ENCODE data around the gene CHCHD4. TPM values are rescaled to one million over a fixed set of nuclear protein-coding genes. Genes with fewer than 3 reads are reported as not detected.

Gene CHCHD4
- total and polyA plus RNA-seq, 2 experiments from 2014 or later = 31.1 to 39.2 TPM

DNA sequence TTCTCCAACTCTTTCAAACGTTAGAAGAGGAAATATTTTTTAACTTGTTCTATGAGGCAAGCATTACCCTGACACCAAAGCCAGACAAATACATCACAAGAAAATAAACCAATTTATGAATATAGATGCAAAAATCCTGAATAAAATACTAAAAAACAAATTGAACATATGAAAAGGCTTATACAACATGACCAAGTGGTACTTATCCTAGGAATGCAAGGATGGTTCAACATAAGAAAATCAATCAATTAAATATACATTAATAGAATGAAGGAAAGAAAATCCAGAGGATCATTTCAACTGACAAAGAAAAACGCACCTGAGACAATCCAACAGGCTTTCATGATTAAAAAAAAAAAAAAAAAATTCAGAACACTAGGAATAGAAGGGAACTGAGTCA, 36.6 kb upstream of the CHCHD4 start:
- peaks cover 2% of the 10 kb centered on the region for H3K27me3 Mint-ChIP-seq (ENCODE audit: insufficient read depth, low read depth, poor library complexity)
- Histone ChIP-seq H3K36me3 (ENCODE audit: insufficient read depth) (peaks cover 57% of the 10 kb centered on the region), H3K27me3 (ENCODE audit: insufficient read depth) (no peaks in the 10 kb centered on the region), H3K27ac (ENCODE audit: low read depth) (no peak overlapping the region), H3K9me2 (ENCODE audit: insufficient read depth) (no peaks in the 10 kb centered on the region), H2AFZ (no peak overlapping the region), H3K4me1 (ENCODE audit: insufficient read depth) (no peaks in the 10 kb centered on the region), H3K4me3 (no peak overlapping the region), H4K20me1 (replicated peaks; ENCODE audit: insufficient read depth) (0 out of 2 replicates have a peak, but pooled peaks cover 3% of the 10 kb centered on the region), H3F3A (replicated peaks; ENCODE audit: low read depth) (no peaks in the 10 kb centered on the region), H3K79me2 (replicated peaks; ENCODE audit: insufficient read depth) (0 out of 2 replicates have a peak, but pooled peaks cover 3% of the 10 kb centered on the region), H3K4me2 (no peak overlapping the region)
- no peak overlapping the region for H3K4me3 Mint-ChIP-seq
- no peak overlapping the region for H3K27ac Mint-ChIP-seq
- H3K36me3 Mint-ChIP-seq (ENCODE audit: low read depth) = peaks cover 93% of the 10 kb centered on the region
- H3K9me3 Mint-ChIP-seq = peaks cover 7% of the 10 kb centered on the region; the same call in 2 of the 3 replicates
- DNase-seq (ENCODE audit: low spot score) = no peak
- ATAC-seq = no peak
- no peaks in the 10 kb centered on the region for H3K4me1 Mint-ChIP-seq
- TF ChIP-seq ZNF114 (CRISPR knock-in tag; IDR thresholded peaks at IDR 0.05) (no peak), STAT1 (IDR thresholded peaks at IDR 0.05; ENCODE audit: unreplicated experiment) (no peak), EZH2 (IDR thresholded peaks at IDR 0.05; ENCODE audit: low read depth, unreplicated experiment) (no peak), JUNB (IDR thresholded peaks at IDR 0.05; ENCODE audit: unreplicated experiment) (no peak), CREB1 (CRISPR knock-in tag; IDR thresholded peaks at IDR 0.05; ENCODE audit: low read depth) (no peak), NANOG (IDR thresholded peaks at IDR 0.05; ENCODE audit: borderline replicate concordance) (no peak)
- TF ChIP-seq, protein P1, sequence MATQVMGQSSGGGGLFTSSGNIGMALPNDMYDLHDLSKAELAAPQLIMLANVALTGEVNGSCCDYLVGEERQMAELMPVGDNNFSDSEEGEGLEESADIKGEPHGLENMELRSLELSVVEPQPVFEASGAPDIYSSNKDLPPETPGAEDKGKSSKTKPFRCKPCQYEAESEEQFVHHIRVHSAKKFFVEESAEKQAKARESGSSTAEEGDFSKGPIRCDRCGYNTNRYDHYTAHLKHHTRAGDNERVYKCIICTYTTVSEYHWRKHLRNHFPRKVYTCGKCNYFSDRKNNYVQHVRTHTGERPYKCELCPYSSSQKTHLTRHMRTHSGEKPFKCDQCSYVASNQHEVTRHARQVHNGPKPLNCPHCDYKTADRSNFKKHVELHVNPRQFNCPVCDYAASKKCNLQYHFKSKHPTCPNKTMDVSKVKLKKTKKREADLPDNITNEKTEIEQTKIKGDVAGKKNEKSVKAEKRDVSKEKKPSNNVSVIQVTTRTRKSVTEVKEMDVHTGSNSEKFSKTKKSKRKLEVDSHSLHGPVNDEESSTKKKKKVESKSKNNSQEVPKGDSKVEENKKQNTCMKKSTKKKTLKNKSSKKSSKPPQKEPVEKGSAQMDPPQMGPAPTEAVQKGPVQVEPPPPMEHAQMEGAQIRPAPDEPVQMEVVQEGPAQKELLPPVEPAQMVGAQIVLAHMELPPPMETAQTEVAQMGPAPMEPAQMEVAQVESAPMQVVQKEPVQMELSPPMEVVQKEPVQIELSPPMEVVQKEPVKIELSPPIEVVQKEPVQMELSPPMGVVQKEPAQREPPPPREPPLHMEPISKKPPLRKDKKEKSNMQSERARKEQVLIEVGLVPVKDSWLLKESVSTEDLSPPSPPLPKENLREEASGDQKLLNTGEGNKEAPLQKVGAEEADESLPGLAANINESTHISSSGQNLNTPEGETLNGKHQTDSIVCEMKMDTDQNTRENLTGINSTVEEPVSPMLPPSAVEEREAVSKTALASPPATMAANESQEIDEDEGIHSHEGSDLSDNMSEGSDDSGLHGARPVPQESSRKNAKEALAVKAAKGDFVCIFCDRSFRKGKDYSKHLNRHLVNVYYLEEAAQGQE (IDR thresholded peaks at IDR 0.05; ENCODE audit: unreplicated experiment) = no peak
- TF ChIP-seq, protein P2, sequence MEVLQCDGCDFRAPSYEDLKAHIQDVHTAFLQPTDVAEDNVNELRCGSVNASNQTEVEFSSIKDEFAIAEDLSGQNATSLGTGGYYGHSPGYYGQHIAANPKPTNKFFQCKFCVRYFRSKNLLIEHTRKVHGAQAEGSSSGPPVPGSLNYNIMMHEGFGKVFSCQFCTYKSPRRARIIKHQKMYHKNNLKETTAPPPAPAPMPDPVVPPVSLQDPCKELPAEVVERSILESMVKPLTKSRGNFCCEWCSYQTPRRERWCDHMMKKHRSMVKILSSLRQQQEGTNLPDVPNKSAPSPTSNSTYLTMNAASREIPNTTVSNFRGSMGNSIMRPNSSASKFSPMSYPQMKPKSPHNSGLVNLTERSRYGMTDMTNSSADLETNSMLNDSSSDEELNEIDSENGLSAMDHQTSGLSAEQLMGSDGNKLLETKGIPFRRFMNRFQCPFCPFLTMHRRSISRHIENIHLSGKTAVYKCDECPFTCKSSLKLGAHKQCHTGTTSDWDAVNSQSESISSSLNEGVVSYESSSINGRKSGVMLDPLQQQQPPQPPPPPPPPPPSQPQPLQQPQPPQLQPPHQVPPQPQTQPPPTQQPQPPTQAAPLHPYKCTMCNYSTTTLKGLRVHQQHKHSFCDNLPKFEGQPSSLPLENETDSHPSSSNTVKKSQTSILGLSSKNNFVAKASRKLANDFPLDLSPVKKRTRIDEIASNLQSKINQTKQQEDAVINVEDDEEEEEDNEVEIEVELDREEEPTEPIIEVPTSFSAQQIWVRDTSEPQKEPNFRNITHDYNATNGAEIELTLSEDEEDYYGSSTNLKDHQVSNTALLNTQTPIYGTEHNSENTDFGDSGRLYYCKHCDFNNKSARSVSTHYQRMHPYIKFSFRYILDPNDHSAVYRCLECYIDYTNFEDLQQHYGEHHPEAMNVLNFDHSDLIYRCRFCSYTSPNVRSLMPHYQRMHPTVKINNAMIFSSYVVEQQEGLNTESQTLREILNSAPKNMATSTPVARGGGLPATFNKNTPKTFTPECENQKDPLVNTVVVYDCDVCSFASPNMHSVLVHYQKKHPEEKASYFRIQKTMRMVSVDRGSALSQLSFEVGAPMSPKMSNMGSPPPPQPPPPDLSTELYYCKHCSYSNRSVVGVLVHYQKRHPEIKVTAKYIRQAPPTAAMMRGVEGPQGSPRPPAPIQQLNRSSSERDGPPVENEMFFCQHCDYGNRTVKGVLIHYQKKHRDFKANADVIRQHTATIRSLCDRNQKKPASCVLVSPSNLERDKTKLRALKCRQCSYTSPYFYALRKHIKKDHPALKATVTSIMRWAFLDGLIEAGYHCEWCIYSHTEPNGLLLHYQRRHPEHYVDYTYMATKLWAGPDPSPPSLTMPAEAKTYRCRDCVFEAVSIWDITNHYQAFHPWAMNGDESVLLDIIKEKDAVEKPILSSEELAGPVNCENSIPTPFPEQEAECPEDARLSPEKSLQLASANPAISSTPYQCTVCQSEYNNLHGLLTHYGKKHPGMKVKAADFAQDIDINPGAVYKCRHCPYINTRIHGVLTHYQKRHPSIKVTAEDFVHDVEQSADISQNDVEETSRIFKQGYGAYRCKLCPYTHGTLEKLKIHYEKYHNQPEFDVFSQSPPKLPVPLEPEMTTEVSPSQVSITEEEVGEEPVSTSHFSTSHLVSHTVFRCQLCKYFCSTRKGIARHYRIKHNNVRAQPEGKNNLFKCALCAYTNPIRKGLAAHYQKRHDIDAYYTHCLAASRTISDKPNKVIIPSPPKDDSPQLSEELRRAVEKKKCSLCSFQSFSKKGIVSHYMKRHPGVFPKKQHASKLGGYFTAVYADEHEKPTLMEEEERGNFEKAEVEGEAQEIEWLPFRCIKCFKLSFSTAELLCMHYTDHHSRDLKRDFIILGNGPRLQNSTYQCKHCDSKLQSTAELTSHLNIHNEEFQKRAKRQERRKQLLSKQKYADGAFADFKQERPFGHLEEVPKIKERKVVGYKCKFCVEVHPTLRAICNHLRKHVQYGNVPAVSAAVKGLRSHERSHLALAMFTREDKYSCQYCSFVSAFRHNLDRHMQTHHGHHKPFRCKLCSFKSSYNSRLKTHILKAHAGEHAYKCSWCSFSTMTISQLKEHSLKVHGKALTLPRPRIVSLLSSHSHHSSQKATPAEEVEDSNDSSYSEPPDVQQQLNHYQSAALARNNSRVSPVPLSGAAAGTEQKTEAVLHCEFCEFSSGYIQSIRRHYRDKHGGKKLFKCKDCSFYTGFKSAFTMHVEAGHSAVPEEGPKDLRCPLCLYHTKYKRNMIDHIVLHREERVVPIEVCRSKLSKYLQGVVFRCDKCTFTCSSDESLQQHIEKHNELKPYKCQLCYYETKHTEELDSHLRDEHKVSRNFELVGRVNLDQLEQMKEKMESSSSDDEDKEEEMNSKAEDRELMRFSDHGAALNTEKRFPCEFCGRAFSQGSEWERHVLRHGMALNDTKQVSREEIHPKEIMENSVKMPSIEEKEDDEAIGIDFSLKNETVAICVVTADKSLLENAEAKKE (CRISPR knock-in tag; IDR thresholded peaks at IDR 0.05) = no peak
- TF ChIP-seq, protein P3, sequence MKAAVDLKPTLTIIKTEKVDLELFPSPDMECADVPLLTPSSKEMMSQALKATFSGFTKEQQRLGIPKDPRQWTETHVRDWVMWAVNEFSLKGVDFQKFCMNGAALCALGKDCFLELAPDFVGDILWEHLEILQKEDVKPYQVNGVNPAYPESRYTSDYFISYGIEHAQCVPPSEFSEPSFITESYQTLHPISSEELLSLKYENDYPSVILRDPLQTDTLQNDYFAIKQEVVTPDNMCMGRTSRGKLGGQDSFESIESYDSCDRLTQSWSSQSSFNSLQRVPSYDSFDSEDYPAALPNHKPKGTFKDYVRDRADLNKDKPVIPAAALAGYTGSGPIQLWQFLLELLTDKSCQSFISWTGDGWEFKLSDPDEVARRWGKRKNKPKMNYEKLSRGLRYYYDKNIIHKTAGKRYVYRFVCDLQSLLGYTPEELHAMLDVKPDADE (IDR thresholded peaks at IDR 0.05) = no peak

Data from GM23338 (cell line).